BLaER1 (cell line): ENCODE measurements around the gene DPEP2.

Source experiments
- H3K27ac ChIP-seq: shearing (Covaris generic); formaldehyde crosslinking; 2 replicates; pipeline ENCODE4 v1.8.1; 2022
- H3K27me3 ChIP-seq: shearing (Covaris generic); formaldehyde crosslinking; 2 replicates; pipeline ENCODE4 v1.8.1; 2022
- H3K36me3 ChIP-seq: shearing (Covaris generic); formaldehyde crosslinking; 2 replicates; pipeline ENCODE4 v1.8.1; 2022
- H3K4me1 ChIP-seq: shearing (Covaris generic); formaldehyde crosslinking; 2 replicates; pipeline ENCODE4 v1.8.1; 2022
- H3K4me2 ChIP-seq: shearing (Covaris generic); formaldehyde crosslinking; 2 replicates; pipeline ENCODE4 v1.8.1; 2022
- H3K4me3 ChIP-seq: shearing (Covaris generic); formaldehyde crosslinking; 2 replicates; pipeline ENCODE4 v1.8.1; 2022
- H3K9ac ChIP-seq: shearing (Covaris generic); formaldehyde crosslinking; 2 replicates; pipeline ENCODE4 v1.8.1; 2022
- H3K9me3 ChIP-seq: shearing (Covaris generic); formaldehyde crosslinking; 2 replicates; pipeline ENCODE4 v1.8.1; 2022
- H4K20me1 ChIP-seq: shearing (Covaris generic); formaldehyde crosslinking; 2 replicates; pipeline ENCODE4 v1.8.1; 2022
- Cebpa-rat ChIP-seq: shearing (Covaris generic); IDR thresholded peaks from 2 replicates; pipeline ENCODE4 v1.8.1; 2022

The DPEP2 gene

GRCh38 chr16:67967183-67967957, 31.9 kb downstream of the DPEP2 start:
- H3K27me3 ChIP-seq = no peaks in the 10 kb centered on the region
- H3K4me3 ChIP-seq = peak overlapping the region; percentile 83
- H3K4me2 ChIP-seq = peak overlapping the region; percentile 97
- H3K9ac ChIP-seq = peak overlapping the region; percentile 84
- H3K4me1 ChIP-seq = peaks cover 49% of the 10 kb centered on the region
- no peak for TF ChIP-seq Cebpa-rat
- H3K36me3 ChIP-seq = peaks cover 16% of the 10 kb centered on the region; the same call in 1 of the 2 replicates
- H3K27ac ChIP-seq = peak overlapping the region; percentile 82
- no peaks in the 10 kb centered on the region for H3K9me3 ChIP-seq
- H4K20me1 ChIP-seq = peaks cover 36% of the 10 kb centered on the region; the same call in 1 of the 2 replicates

GRCh38 chr16:67966549-67967182, 32.6 kb downstream of the DPEP2 start:
- peak overlapping the region; percentile 83; the same call in 1 of the 2 replicates for H3K4me3 ChIP-seq
- peaks cover 23% of the 10 kb centered on the region for H3K36me3 ChIP-seq
- no peaks in the 10 kb centered on the region for H3K9me3 ChIP-seq
- TF ChIP-seq Cebpa-rat = no peak
- H3K9ac ChIP-seq = 0 out of 2 replicates have a peak overlapping the region, but pooled peaks have one; percentile 84
- 0 out of 2 replicates have a peak overlapping the region, but pooled peaks have one; percentile 9 for H3K27ac ChIP-seq
- peak overlapping the region; percentile 97 for H3K4me2 ChIP-seq
- H3K4me1 ChIP-seq = peaks cover 53% of the 10 kb centered on the region
- H3K27me3 ChIP-seq = no peaks in the 10 kb centered on the region
- peaks cover 36% of the 10 kb centered on the region; the same call in 1 of the 2 replicates for H4K20me1 ChIP-seq

DNA sequence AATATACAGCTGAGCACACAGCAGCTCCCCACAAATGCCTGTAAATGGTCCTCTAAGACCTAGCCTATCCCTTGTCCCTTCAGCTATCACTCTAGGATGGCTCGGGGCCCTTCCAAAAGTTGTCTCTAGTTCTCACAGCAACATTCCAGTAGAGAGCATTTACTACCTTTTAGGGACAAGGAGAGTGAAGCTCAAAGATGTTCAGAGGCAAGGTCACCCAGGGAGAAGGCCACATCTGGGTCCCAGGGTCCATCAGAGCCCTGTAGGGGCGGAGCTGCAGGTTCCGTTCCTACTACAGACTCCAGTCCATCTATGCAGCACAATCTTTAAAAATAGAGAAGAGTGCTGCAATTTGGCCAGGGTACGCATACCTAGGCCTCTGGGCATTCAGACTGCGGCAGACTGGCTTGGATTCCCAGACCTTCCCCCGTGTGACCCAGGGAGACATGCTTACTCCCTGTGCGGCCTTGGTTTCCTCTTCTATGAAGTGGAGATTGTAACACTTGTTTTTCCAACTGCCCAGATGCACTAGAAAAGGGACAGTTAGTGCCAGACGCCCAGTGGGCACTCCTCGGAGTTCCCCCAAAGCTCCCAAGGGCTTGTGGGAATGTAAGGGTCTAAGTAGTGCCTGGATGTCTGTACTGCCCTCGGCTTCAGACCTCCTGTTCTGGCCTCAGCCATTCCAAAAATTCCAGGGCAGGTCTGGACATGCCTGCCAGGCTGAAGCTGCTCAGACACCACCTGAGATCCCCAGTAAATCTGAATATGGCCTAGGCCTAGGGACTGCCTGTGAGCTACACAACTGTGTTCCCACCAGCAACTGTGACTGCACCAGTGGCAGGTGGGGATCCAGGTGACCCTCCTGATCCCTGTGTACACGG, 33.4 kb downstream of the DPEP2 start:
- Histone ChIP-seq H3K4me1 (peaks cover 57% of the 10 kb centered on the region), H3K36me3 (peaks cover 31% of the 10 kb centered on the region), H3K9me3 (no peaks in the 10 kb centered on the region), H3K27me3 (no peaks in the 10 kb centered on the region), H3K4me2 (peak overlapping the region; percentile 97), H3K9ac (no peak overlapping the region), H4K20me1 (peaks cover 36% of the 10 kb centered on the region; the same call in 1 of the 2 replicates), H3K27ac (0 out of 2 replicates have a peak overlapping the region, but pooled peaks have one; percentile 9), H3K4me3 (no peak overlapping the region)
- TF ChIP-seq Cebpa-rat = no peak

DNA sequence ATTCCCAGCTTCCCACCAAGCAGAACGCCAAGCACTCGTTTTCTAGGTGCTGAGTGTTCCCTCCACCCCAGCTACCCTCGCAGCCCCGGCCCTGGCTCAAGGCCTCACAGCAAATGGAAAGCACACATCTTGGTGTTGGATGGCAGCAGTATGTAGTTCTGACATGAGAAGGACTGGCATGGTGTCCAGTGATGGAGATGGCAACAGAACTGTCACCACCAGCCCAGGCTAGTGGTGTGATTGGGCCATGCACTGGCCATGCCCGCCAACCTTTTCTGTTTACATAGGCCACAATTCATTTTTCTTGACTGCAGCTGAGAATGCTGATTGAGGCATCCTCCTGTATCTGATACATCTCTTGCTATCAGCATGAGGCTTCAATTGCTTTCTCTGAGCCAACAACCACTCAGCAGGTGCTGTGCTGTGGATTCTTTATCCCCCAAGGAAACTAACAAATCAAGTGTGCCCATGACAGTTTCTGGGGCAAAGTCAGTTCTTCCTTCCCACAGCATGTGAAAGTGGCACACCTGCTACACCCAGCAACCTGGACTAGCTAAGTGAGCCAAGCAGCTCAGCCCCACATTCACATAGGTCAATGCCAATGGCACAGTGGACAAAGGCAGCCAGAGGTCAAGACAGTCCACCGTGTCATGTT, 34.7 kb downstream of the DPEP2 start:
- Histone ChIP-seq H3K9me3 (no peaks in the 10 kb centered on the region), H4K20me1 (peaks cover 36% of the 10 kb centered on the region; the same call in 1 of the 2 replicates), H3K4me1 (peaks cover 57% of the 10 kb centered on the region), H3K4me3 (no peak overlapping the region), H3K27ac (no peak overlapping the region), H3K4me2 (peak overlapping the region; percentile 97), H3K36me3 (peaks cover 44% of the 10 kb centered on the region), H3K27me3 (no peaks in the 10 kb centered on the region), H3K9ac (no peak overlapping the region)
- no peak for TF ChIP-seq Cebpa-rat

DNA sequence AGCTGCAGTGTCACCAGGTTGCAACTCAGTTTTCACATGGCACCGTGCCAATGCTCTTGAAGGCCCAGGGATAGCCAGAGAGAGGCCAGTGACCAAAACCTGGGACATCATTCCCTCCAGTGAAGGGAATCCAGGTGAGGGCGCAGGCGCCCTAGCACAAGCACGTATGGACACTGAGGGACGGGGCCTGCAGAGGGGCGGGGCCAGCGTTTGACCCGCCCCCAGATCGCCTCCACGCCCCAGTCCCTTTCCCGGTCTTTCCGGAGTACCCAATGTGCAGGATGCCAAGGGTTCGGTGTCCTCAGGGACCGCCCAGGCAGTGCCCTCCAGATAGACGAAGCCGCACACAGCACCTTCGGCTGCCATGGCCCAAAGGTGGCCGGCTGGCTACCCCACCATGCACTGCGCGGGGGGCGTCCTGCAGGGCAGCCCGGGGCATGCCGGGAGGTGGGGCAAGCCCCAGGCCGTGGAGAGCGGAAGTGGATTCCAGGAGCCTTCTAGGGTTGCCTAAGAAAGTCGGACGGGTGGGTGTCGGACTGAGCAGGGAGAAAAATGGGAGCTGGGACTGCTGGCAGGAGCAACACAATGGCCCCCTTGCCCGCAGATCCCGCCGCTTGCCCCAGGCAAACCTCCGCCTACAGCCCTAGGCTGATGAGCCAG, 35.5 kb downstream of the DPEP2 start:
- H3K9ac ChIP-seq = no peak overlapping the region
- no peaks in the 10 kb centered on the region for H3K27me3 ChIP-seq
- H3K36me3 ChIP-seq = peaks cover 52% of the 10 kb centered on the region
- H3K9me3 ChIP-seq = no peaks in the 10 kb centered on the region
- H4K20me1 ChIP-seq = peaks cover 36% of the 10 kb centered on the region; the same call in 1 of the 2 replicates
- H3K4me2 ChIP-seq = no peak overlapping the region
- H3K27ac ChIP-seq = no peak overlapping the region
- peaks cover 51% of the 10 kb centered on the region for H3K4me1 ChIP-seq
- no peak overlapping the region for H3K4me3 ChIP-seq
- no peak for TF ChIP-seq Cebpa-rat

DNA sequence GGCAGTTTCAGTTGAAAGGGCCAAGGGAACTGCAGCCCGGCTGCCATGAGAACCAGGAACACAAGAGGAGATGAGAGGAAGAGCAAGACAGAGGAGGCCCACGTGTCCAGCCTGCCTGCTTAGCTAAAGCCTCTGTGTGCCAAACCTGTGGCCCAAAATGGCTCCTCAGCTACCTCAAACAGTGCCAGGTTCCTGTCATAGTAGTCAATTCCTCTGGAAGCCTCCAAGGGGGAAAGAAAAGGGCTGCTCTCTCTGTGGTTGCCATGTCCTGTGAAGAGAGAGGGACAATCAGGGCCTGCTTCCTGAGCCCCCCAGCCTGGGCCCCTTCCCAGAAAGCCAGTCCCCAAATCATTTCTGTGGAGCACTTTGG, 36.0 kb downstream of the DPEP2 start:
- Histone ChIP-seq H3K9ac (no peak overlapping the region), H3K4me2 (no peak overlapping the region), H3K27me3 (no peaks in the 10 kb centered on the region), H3K4me1 (peaks cover 49% of the 10 kb centered on the region), H3K4me3 (no peak overlapping the region), H3K36me3 (peaks cover 57% of the 10 kb centered on the region), H4K20me1 (peaks cover 36% of the 10 kb centered on the region; the same call in 1 of the 2 replicates), H3K9me3 (no peaks in the 10 kb centered on the region), H3K27ac (no peak overlapping the region)
- no peak for TF ChIP-seq Cebpa-rat

DNA sequence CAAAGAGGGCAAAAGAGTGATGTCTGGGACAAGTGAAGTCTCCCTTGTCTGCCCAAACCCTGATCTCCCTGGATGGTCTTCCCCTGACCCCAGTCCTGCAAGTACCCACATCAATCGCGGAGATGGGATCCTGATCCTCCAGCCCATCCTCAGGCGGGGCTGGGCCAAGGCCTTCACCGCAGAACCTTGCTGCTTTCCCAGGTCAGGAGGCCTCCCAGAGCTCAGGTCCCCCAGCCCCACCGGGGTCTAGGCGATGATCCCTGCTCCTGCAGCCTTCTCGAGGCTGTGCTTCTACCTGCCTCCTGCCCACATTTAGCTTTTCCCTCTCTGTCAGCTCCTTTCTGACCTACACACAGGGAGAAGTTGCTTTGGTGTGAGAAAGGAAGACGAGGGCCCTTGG, 37.1 kb downstream of the DPEP2 start:
- H3K36me3 ChIP-seq = peaks cover 64% of the 10 kb centered on the region
- H3K9me3 ChIP-seq = no peaks in the 10 kb centered on the region
- H3K4me2 ChIP-seq = no peak overlapping the region
- no peak overlapping the region for H3K9ac ChIP-seq
- peaks cover 41% of the 10 kb centered on the region for H3K4me1 ChIP-seq
- no peak overlapping the region for H3K4me3 ChIP-seq
- no peak for TF ChIP-seq Cebpa-rat
- no peaks in the 10 kb centered on the region for H3K27me3 ChIP-seq
- H3K27ac ChIP-seq = no peak overlapping the region
- H4K20me1 ChIP-seq = peaks cover 30% of the 10 kb centered on the region; the same call in 1 of the 2 replicates

GRCh38 chr16:67961551-67961957, 37.7 kb downstream of the DPEP2 start:
- Histone ChIP-seq H4K20me1 (peaks cover 24% of the 10 kb centered on the region; the same call in 1 of the 2 replicates), H3K4me2 (no peak overlapping the region), H3K36me3 (peaks cover 64% of the 10 kb centered on the region), H3K4me1 (peaks cover 35% of the 10 kb centered on the region), H3K4me3 (no peak overlapping the region), H3K9me3 (no peaks in the 10 kb centered on the region), H3K27me3 (no peaks in the 10 kb centered on the region), H3K9ac (no peak overlapping the region), H3K27ac (no peak overlapping the region)
- no peak for TF ChIP-seq Cebpa-rat
